ENCODE results near the gene PDE4A. TPM values are rescaled to one million over a fixed set of nuclear protein-coding genes. Genes with fewer than 3 reads are reported as not detected.

PDE4A gene
- total RNA-seq, 1 donor from 2014 or later: 1.0 TPM

DNA sequence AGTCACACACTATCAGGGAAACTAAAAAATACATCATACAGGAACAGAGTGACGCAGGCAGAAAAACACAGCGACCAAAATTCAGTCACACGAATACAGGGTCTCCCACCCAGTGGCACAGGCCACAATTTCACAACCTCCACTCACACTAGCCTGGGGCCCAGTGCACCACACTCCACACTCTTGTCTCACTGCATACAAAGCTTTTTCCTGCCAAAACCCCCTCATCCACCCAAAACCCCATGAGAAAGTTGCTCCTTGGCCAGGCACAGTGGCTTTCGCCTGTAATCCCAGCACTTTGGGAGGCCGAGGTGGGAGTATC, 95.7 kb downstream of the PDE4A start:
- Histone ChIP-seq H3K27ac (ENCODE audit: low read depth, low read length) (no peak overlapping the region), H3K4me3 (ENCODE audit: low read length in 3 of 3) (no peak overlapping the region), H3K27me3 (ENCODE audit: control insufficient read depth in 3 of 3, insufficient read depth in 3 of 3, low read length in 3 of 3) (peaks cover 66 to 72% (median 69%) of the 10 kb centered on the region in 3 donors), H3K4me1 (ENCODE audit: control insufficient read depth in 3 of 3, insufficient read depth in 3 of 3, low read length in 3 of 3) (peaks cover 0 to 16% (median 12%) of the 10 kb centered on the region in 3 donors), H3K36me3 (ENCODE audit: control insufficient read depth in 3 of 3, insufficient read depth in 3 of 3, low read length in 3 of 3) (no peaks in the 10 kb centered on the region), H3K9ac (ENCODE audit: low read depth in 1 of 3, low read length in 3 of 3) (no peak overlapping the region), H3K9me3 (ENCODE audit: control insufficient read depth in 3 of 3, low read length in 3 of 3) (no peaks in the 10 kb centered on the region)

DNA sequence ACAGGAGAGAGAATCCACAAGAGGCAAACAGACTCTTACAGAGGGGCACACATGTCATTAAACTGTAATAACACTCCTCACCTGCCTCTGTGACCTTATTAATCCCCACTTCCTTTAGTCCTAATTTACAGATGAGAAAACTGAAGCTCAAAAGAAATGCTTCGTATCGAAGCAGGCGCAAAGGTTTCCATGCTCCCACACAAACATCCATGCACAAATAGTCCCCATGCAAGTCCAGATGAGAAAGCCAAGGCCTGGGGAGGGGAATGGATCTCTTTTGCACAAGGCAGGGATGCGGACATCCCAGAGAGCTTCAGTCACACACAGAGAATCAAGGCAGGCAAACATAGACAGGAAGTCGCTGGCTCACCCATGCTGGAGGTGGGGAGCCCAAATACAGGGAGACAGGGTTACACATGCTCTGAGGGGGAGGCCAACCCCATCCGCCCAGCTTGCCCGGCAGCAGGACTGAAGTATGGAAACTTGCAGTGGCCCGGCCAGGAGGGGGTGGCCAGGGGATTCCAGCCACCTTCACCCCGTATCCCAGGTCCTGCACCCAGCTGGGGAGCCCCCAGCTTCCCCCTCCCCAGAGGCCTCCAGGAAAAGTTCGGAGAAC, 96.4 kb downstream of the PDE4A start:
- H3K27me3 ChIP-seq (ENCODE audit: control insufficient read depth in 3 of 3, insufficient read depth in 3 of 3, low read length in 3 of 3): peaks cover 63 to 69% (median 69%) of the 10 kb centered on the region in 3 donors
- no peaks in the 10 kb centered on the region for H3K9me3 ChIP-seq (ENCODE audit: control insufficient read depth in 3 of 3, low read length in 3 of 3)
- H3K9ac ChIP-seq (ENCODE audit: low read depth in 1 of 3, low read length in 3 of 3): peak overlapping the region in 1 of 3 donors; percentile 8
- peak overlapping the region in 1 of 3 donors; percentile 20 for H3K4me3 ChIP-seq (ENCODE audit: low read length in 3 of 3)
- H3K36me3 ChIP-seq (ENCODE audit: control insufficient read depth in 3 of 3, insufficient read depth in 3 of 3, low read length in 3 of 3): no peaks in the 10 kb centered on the region
- no peak overlapping the region for H3K27ac ChIP-seq (ENCODE audit: low read depth, low read length)
- H3K4me1 ChIP-seq (ENCODE audit: control insufficient read depth in 3 of 3, insufficient read depth in 3 of 3, low read length in 3 of 3): peaks cover 0 to 16% (median 12%) of the 10 kb centered on the region in 3 donors

DNA sequence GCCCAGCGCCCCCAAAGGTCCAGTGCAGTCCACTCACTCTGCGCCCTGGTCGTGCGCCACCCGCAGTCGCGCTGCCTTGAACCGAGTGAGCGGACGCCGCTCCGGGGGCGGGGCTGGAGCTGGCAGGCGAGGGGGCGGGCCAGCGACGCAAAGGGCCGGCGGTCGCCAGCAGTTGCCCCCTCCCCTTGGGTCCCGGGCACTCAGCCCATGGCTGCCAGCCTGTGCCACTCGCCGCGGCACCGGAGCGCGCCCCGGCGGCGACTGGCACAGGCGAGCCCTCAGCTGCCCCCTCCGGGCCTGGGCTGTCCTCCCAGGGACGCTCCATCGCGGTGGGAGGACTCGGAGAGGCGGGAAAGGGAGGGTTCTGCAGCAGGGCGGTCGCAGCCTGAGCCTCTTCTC, 97.0 kb downstream of the PDE4A start, which contains the start of gene S1PR5:
TSS of gene S1PR5 (minus strand) at position 87 of the 399 bp plus-strand sequence. CDS start 2,436 bp downstream, outside the sequence.
- Histone ChIP-seq H3K27ac (ENCODE audit: low read depth, low read length) (no peak within 1 kb of the TSS), H3K27me3 (ENCODE audit: control insufficient read depth in 3 of 3, insufficient read depth in 3 of 3, low read length in 3 of 3) (peaks cover 63 to 69% (median 66%) of the 10 kb centered on the region in 3 donors), H3K4me3 (ENCODE audit: low read length in 3 of 3) (peak within 1 kb of the TSS in 1 of 3 donors; percentile 20)

DNA sequence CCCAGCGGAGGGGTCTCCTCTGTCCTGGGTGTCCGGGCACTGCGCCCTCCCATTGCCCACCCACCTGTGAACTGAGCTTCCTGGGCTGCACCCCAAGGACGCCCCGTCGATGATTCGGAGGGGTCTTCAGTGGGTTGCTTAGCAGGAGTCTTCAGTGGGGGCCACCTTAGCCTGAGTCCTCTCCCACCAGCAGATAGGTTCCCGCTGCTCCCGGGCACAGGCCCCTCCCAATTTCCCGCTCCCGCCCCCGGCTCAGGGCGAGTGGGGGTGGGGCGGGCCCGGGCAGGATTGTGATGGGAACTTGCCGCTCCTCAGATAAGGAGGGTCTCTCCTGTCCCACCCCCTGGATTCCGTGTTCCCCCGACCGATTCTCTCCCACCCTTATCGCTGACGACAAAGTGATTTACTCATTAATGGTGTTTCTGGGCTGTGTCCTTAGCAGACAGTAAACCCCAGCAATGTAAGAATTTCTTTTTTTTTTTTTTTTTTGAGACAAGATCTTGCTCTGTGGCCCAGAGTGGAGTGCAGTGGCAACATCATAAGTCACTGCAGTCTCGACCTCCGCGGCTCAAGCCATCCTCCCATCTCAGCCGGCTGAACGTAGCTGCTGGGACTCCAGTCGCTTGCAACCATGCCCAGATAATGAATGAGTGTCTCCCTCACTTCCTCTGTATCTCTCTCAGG, 97.6 kb downstream of the PDE4A start:
- H3K27ac ChIP-seq (ENCODE audit: low read depth, low read length): no peak overlapping the region
- H3K4me3 ChIP-seq (ENCODE audit: low read length in 3 of 3): no peak overlapping the region
- no peaks in the 10 kb centered on the region for H3K9me3 ChIP-seq (ENCODE audit: control insufficient read depth in 3 of 3, low read length in 3 of 3)
- no peaks in the 10 kb centered on the region for H3K36me3 ChIP-seq (ENCODE audit: control insufficient read depth in 3 of 3, insufficient read depth in 3 of 3, low read length in 3 of 3)
- H3K4me1 ChIP-seq (ENCODE audit: control insufficient read depth in 3 of 3, insufficient read depth in 3 of 3, low read length in 3 of 3): peaks cover 0 to 16% (median 12%) of the 10 kb centered on the region in 3 donors
- H3K9ac ChIP-seq (ENCODE audit: low read depth in 1 of 3, low read length in 3 of 3): peak overlapping the region in 1 of 3 donors; percentile 16
- peaks cover 61 to 67% (median 62%) of the 10 kb centered on the region in 3 donors for H3K27me3 ChIP-seq (ENCODE audit: control insufficient read depth in 3 of 3, insufficient read depth in 3 of 3, low read length in 3 of 3)

More for the DNA sequence above, 97.0 kb downstream of the PDE4A start, which contains the start of gene S1PR5:
- Histone ChIP-seq H3K4me1 (ENCODE audit: control insufficient read depth in 3 of 3, insufficient read depth in 3 of 3, low read length in 3 of 3) (peaks cover 0 to 16% (median 12%) of the 10 kb centered on the region in 3 donors), H3K36me3 (ENCODE audit: control insufficient read depth in 3 of 3, insufficient read depth in 3 of 3, low read length in 3 of 3) (no peaks in the 10 kb centered on the region), H3K9me3 (ENCODE audit: control insufficient read depth in 3 of 3, low read length in 3 of 3) (no peaks in the 10 kb centered on the region), H3K9ac (ENCODE audit: low read depth in 1 of 3, low read length in 3 of 3) (peak within 1 kb of the TSS in 1 of 3 donors; percentile 16)

DNA sequence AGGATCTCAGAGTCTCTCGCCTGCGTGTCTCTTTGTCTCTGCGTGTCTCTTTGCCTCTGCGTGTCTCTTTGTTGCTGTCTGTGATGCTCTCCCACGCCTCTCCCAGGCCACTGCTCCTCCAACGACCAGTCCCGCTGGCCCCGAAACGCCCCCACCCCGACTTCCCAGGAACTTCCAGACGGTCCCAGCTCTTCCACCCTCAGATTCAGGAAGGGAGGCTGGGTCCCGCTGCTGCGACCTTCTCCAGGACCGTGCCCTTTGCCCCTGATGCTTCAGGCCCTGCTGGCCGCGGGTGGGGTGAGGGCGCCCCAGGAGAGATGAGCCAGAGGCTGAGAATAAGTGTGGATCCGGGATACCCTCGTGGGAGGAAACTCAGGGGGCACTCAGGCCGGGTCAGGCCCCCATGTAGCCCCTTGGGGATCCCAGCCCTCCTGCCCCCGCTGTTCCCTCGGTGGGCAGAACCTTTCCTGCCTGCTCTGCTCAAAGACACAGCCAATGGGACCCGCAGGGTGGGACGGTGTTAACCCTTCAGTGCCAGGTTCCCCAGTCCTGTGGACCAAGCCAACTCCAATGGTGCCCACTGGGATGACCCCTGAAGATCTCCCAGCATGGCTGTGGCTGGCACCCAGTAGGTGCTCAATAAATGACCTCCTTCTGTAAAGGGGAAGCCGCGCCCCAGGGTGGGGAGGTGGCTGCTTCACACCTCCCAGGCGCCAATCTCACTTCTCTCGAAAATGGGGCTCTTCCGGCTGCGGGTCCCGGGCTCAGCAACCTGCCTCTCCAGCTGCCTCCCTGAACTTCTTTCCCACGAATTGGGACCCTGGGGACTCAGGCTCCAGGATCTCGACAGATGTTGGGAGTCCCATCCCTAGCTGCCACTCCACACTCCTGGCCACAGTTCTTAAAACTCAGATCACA, 98.4 kb downstream of the PDE4A start:
- no peak overlapping the region for H3K27ac ChIP-seq (ENCODE audit: low read depth, low read length)
- no peaks in the 10 kb centered on the region for H3K36me3 ChIP-seq (ENCODE audit: control insufficient read depth in 3 of 3, insufficient read depth in 3 of 3, low read length in 3 of 3)
- H3K4me1 ChIP-seq (ENCODE audit: control insufficient read depth in 3 of 3, insufficient read depth in 3 of 3, low read length in 3 of 3): peaks cover 0 to 16% (median 12%) of the 10 kb centered on the region in 3 donors
- peaks cover 53 to 59% (median 54%) of the 10 kb centered on the region in 3 donors for H3K27me3 ChIP-seq (ENCODE audit: control insufficient read depth in 3 of 3, insufficient read depth in 3 of 3, low read length in 3 of 3)
- peak overlapping the region in 1 of 3 donors; percentile 16 for H3K9ac ChIP-seq (ENCODE audit: low read depth in 1 of 3, low read length in 3 of 3)
- H3K9me3 ChIP-seq (ENCODE audit: control insufficient read depth in 3 of 3, low read length in 3 of 3): no peaks in the 10 kb centered on the region
- H3K4me3 ChIP-seq (ENCODE audit: low read length in 3 of 3): no peak overlapping the region

Other genes with a start within 250 kb of the PDE4A start
- gene DNMT1, start 225.6 kb upstream of the PDE4A start, total RNA-seq: 25.6 TPM
- gene S1PR2, start 189.2 kb upstream of the PDE4A start, total RNA-seq: 9.9 TPM
- gene MRPL4, start 168.3 kb upstream of the PDE4A start, total RNA-seq: 7.8 TPM
- 6.8 TPM for gene ICAM1, start 149.4 kb upstream of the PDE4A start, total RNA-seq
- gene ICAM4, start 133.6 kb upstream of the PDE4A start, total RNA-seq: 2.6 TPM
- gene ICAM5, start 130.6 kb upstream of the PDE4A start, total RNA-seq: not detected
- gene ZGLP1, start 110.7 kb upstream of the PDE4A start, total RNA-seq: 1.0 TPM
- 5.7 TPM for gene FDX2, start 104.5 kb upstream of the PDE4A start, total RNA-seq
- gene RAVER1, start 87.0 kb upstream of the PDE4A start, total RNA-seq: 3.7 TPM
- gene ICAM3, start 80.9 kb upstream of the PDE4A start, total RNA-seq: 8.4 TPM
- gene TYK2, start 40.0 kb upstream of the PDE4A start, total RNA-seq: 38.1 TPM
- gene CDC37, start 17.0 kb upstream of the PDE4A start, total RNA-seq: 73.1 TPM
- 60.0 TPM for gene KEAP1, start 82.8 kb downstream of the PDE4A start, total RNA-seq
- gene S1PR5, start 96.9 kb downstream of the PDE4A start, total RNA-seq: 1.6 TPM
- gene ATG4D, start 123.4 kb downstream of the PDE4A start, total RNA-seq: 20.4 TPM
- 5.2 TPM for gene KRI1, start 145.5 kb downstream of the PDE4A start, total RNA-seq
- 16.7 TPM for gene CDKN2D, start 148.4 kb downstream of the PDE4A start, total RNA-seq
- 3.1 TPM for gene AP1M2, start 166.8 kb downstream of the PDE4A start, total RNA-seq
- 41.2 TPM for gene SLC44A2, start 205.0 kb downstream of the PDE4A start, total RNA-seq
- 69.4 TPM for gene ILF3, start 233.8 kb downstream of the PDE4A start, total RNA-seq

All from skeletal muscle tissue (tissue), 4 donors.